Measurements from ENCODE around the gene GIGYF2.

GRCh38 chr2:232850039-232850438, 152.9 kb downstream of the GIGYF2 start:
- TF ChIP-seq CTCF (IDR thresholded peaks at IDR 0.05; ENCODE audit: low read depth, low read length) (no peak), EZH2phosphoT487 (IDR thresholded peaks at IDR 0.05; ENCODE audit: low read depth) (no peak)

All from OCI-LY3 (cell line).